GM19468 (cell line): ENCODE data around the gene NCOA7.

Experiments
- ATAC-seq: cut with Tn5 transposase; IDR thresholded peaks from one replicate; pipeline ENCODE4 v1.9.1; 2021; ENCODE audit warnings: mild to moderate bottlenecking, moderate library complexity, moderate number of reproducible peaks; ENCODE audit not compliant: unreplicated experiment; ENCODE audit errors: extremely low read depth

Gene NCOA7

DNA sequence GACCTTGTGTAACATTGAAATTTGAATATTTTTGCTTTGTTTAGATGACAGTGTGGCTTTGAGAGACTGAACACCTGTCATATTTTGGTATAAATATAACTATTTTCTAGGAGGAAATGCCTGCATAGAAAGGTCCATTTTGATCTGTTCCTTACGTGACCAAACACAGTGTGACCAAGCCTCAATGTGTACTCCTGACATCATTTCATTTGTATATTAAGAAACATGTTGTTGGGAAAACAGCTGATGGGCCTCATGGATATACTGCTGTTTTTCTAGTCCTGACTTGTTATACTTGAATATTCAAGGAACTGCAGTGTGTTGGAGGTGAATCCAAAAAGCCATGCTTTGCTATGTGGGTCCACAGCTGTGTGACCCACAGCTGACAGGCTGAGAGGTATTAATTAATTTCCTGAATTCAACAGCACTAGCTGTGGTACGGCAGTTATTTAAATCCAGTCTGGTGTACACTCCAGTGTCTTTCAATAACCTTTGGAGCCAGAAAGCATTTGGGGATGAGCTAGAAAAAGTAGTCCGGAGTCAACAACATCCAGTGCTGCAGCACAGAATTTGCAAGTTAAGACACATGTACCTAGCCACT, 18.9 kb downstream of the NCOA7 start:
- no peak for ATAC-seq

- ATAC-seq = no peak
Measured at GRCh38 chr6:125810445-125810844, 19.7 kb downstream of the NCOA7 start.

DNA sequence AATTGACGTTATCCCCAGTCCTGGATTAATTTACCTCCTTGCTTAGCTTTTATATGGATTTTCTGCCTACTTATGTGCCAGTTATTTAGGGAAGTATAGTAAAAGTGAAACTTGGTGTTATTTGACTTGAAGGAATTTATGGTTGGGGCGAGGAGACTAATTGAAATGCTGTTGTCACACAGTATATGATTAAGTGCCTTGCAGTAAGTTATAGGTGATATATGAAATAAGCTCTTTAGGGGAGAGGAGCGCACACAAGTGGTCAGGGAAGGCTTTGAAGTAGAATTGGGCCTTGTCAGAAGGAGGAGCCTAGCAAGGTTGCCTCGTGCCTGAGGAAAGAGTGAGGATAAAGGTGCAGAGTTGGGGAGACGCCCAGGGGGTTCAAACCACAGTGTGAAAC, 20.5 kb downstream of the NCOA7 start:
- ATAC-seq = no peak

DNA sequence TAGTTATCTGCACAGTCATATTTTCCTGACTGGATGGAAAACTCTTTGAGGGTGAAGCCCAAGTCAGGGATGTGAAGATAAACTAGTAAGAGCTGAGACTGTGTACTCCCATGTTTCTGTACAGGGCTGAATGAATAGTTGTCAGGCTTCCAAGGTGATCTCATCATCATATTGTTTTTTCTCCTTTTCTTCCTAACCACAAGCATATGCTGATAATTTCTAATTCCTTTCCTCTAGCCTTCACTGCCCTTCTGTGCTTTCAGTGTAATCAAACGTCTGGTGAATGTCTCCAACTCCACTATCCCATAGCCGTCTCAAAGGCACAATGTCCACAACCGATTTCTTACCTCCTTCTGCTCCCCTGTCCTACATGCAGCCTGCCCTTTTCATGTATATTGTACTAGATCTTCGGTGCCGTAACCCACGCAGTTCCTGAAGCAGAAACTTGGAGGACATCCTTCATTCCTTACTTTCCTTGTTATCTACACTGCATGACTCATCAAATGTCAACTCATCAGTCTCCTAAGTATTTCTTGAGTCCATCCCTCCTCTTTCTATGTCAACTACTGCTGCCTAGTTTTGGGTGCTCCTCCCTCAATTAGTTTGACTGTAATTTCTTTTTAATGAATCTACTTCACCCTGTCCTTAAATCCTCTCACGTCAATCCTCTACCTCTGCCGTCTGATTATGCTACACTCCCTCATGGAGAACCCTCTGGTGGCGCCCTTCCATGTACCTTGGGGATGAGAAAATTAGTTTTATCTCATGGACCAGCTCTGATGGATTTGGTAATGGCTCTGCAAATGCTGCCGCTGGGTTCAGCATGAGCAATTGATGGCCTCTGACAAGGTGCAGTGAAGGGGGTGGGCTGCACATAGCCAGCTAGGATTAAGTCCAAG, 21.9 kb downstream of the NCOA7 start:
- no peak for ATAC-seq

- no peak for ATAC-seq
Measured at GRCh38 chr6:125814481-125814880, 23.7 kb downstream of the NCOA7 start.

- no peak for ATAC-seq
Measured at GRCh38 chr6:125815080-125815910, 24.5 kb downstream of the NCOA7 start.

GRCh38 chr6:125816828-125817280, 26.1 kb downstream of the NCOA7 start:
- ATAC-seq = no peak

DNA sequence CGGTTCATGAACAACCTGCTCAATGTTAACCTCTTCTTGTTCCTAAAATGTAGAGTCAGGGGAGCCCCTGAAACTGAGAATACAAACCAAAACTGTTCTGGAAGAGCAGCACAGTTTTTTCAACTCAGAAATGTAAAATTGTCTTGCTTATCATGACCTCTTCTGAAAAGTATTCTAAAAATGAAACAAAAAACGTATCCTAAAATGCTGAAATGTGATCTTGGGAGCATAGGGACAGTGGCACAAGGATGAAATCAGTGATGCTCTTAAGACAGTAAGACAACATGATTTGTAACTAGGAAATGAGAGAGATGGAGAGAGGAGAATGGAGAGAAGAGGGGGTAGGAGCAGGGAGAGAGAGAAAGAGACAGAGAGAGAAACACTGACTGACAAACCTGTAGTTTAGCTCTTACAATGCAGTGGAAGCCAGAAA, 27.5 kb downstream of the NCOA7 start:
- ATAC-seq = peak; percentile 24

DNA sequence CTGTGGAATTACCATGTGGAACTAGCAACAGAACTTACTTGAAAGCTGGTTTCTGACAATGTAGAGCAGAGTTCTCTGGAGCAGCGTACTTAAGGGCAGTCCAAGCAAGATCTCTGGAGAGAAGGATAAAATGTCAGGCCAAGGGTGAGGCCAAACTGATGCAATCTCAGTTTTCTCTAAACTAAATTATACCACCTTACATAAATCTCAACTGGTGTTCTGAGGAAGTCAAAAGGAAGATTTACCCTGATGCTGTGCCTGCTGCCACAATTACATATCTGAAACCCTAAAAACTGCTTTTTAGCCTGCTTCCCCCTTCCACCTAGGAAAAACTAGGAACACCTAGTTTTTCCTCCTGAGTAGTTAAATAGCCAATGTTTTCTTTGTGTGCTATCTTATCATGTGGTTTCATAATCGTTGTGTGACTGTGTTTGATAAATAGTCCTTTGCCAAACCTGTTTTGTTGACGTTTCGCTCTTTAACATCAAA, 28.1 kb downstream of the NCOA7 start:
- no peak for ATAC-seq

GRCh38 chr6:125819535-125820326, 29.0 kb downstream of the NCOA7 start:
- no peak for ATAC-seq

- ATAC-seq = no peak
Measured at GRCh38 chr6:125821825-125822281, 31.1 kb downstream of the NCOA7 start.

GRCh38 chr6:125823180-125823579, 32.4 kb downstream of the NCOA7 start:
- no peak for ATAC-seq

DNA sequence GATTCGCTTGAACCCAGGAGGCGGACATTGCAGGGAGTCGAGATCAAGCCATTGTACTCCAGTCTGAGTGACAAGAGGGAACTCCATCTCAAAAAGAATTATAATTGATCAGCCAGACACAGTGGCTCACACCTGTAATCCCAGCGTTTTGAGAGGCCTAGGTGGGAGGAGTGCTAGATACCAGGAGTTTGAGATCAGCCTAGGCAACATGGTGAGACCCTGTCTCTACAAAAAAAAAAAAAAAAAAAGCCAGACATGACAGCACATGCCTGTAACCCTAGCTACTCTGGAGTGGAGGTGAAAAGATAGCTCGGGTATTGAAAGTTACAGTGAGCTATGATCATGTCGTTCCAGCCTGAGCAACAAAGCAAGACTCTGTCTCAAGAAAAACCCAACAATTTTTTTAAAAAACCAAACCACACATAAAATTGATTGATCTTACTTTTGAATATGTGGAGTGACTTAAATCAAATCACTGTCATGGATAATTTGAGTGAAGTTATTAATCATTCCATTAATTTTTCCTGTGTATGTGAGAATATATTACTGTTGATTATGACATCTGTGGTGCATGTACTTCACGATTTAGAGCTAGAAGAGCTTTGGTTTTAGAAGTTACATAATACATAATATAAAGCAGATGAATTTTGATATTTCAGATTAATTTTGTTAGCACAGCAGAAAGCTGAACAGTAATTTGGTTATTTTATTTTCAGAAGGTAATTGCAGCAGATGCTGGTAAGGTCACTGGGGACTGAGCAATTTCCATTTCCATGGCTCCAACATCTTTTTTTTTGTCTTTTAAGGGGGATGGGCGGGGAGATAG, 34.4 kb downstream of the NCOA7 start:
- ATAC-seq = no peak

GRCh38 chr6:125826695-125827463, 36.1 kb downstream of the NCOA7 start:
- ATAC-seq = no peak

DNA sequence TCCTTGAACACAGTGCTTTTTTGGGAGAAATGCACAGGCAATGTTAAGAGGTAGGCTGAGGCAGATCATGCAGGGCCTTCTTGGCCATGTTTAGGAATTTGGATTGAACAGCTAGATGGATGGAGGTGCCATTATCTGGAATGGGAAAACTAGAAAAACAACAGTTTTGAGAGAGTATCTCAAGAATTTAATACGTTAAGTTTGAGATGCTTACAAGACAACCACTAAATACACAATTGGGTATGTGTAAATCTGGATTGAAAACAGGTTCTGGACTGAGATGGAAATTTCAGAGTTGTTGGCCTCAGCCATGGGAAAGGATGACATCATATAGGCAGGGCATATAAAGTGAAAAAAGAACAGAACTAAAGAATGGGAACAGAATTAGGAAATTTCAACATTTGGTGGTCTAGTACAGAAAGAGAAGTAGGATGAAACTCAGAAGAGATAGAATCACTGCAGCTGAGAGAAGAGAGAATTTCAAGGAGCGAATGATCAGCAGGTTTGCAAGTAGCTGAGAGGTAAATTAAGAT, 37.1 kb downstream of the NCOA7 start:
- ATAC-seq = no peak

DNA sequence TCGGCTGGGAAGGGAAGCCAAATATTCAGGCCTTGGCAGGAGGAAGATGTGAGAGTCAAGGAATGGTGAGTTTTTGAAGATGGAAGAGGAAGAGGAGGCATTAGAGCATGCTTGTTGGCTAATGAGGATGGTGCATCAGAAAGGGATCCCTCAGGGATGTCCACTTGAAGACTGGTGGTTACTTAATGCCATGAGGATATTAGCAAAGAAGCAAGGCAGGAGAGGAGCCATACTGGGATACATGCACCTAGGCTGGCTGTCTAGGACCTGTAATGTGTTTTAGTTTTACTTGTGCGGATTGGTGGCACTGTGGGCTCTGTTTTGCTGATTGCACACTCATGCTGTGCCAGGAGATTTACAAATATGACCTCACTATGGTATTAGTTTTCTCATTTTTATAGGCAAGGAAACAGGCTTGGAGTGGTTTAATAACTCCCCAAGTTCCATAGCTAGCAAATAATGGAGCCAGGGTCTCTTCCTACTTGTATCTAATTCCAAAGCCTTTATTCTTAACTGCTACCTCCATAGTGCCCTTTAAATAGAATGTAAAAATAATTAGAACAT, 37.8 kb downstream of the NCOA7 start:
- ATAC-seq = no peak

- no peak for ATAC-seq
Measured at GRCh38 chr6:125829433-125829832, 38.7 kb downstream of the NCOA7 start.

DNA sequence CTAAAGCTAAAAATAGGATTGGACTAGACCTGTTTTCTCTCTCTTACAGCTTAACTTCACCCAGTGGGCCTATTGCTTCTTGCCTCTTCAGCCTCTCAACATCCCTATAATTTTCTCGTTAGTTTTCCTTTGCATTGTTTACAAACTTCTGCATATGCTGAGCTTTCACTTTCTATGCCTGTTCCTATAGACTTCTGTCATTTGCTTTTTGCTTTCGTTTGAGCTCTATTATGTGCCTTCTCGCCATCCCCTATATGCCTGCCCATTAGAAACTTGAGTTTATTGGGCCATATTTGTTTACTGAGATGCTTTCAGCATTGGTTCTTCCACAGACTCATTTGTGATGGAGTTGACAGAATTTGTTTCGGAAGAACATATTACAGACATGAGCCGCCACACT, 40.9 kb downstream of the NCOA7 start:
- no peak for ATAC-seq
